Measurements from ENCODE around the gene ADGRF4.

Gene ADGRF4

GRCh38 chr6:47653706-47654105 lies 44.7 kb upstream of the ADGRF4 start:
- no peaks in the 10 kb centered on the region for H3K79me2 ChIP-seq (ENCODE audit: low read length)
- H3K9ac ChIP-seq (ENCODE audit: low read length) = no peak overlapping the region
- no peak overlapping the region for H3K27ac ChIP-seq (ENCODE audit: low read length)
- H2AFZ ChIP-seq (ENCODE audit: low read length) = no peak overlapping the region
- no peaks in the 10 kb centered on the region for H3K9me2 ChIP-seq (replicated peaks; ENCODE audit: insufficient read depth, low read length)
- TF ChIP-seq CTCF (IDR thresholded peaks at IDR 0.05; ENCODE audit: low read length) (no peak), EZH2 (optimal IDR thresholded peaks at IDR 0.05; ENCODE audit: low read depth, low read length) (no peak), EZH2phosphoT487 (IDR thresholded peaks at IDR 0.05; ENCODE audit: low read length) (no peak)
- H3K9me3 ChIP-seq (replicated peaks; ENCODE audit: insufficient read depth, low read length) = no peaks in the 10 kb centered on the region
- no peaks in the 10 kb centered on the region for H3F3A ChIP-seq (ENCODE audit: insufficient read depth, low read length)
- H3K4me3 ChIP-seq (ENCODE audit: low read length) = no peak overlapping the region
- H3K36me3 ChIP-seq (replicated peaks; ENCODE audit: insufficient read depth, low read length) = no peaks in the 10 kb centered on the region
- no peak overlapping the region for H3K4me2 ChIP-seq (ENCODE audit: low read depth, low read length)
- no peaks in the 10 kb centered on the region for H4K20me1 ChIP-seq (ENCODE audit: insufficient read depth, low read length)
- no peaks in the 10 kb centered on the region for H3K4me1 ChIP-seq (ENCODE audit: low read length)
- DNase-seq = no peak
- no peaks in the 10 kb centered on the region for H3K27me3 ChIP-seq (replicated peaks; ENCODE audit: insufficient read depth, low read length)

- H3K79me2 ChIP-seq (ENCODE audit: low read length) = no peaks in the 10 kb centered on the region
- H3K4me2 ChIP-seq (ENCODE audit: low read depth, low read length) = no peak overlapping the region
- H2AFZ ChIP-seq (ENCODE audit: low read length) = no peak overlapping the region
- H3K36me3 ChIP-seq (replicated peaks; ENCODE audit: insufficient read depth, low read length) = no peaks in the 10 kb centered on the region
- no peaks in the 10 kb centered on the region for H4K20me1 ChIP-seq (ENCODE audit: insufficient read depth, low read length)
- H3F3A ChIP-seq (ENCODE audit: insufficient read depth, low read length) = no peaks in the 10 kb centered on the region
- no peak overlapping the region for H3K4me3 ChIP-seq (ENCODE audit: low read length)
- H3K9me2 ChIP-seq (replicated peaks; ENCODE audit: insufficient read depth, low read length) = no peaks in the 10 kb centered on the region
- no peaks in the 10 kb centered on the region for H3K4me1 ChIP-seq (ENCODE audit: low read length)
- TF ChIP-seq EZH2 (optimal IDR thresholded peaks at IDR 0.05; ENCODE audit: low read depth, low read length) (no peak), CTCF (IDR thresholded peaks at IDR 0.05; ENCODE audit: low read length) (no peak), EZH2phosphoT487 (IDR thresholded peaks at IDR 0.05; ENCODE audit: low read length) (no peak)
- no peak for DNase-seq
- no peak overlapping the region for H3K27ac ChIP-seq (ENCODE audit: low read length)
- no peaks in the 10 kb centered on the region for H3K9me3 ChIP-seq (replicated peaks; ENCODE audit: insufficient read depth, low read length)
- no peak overlapping the region for H3K9ac ChIP-seq (ENCODE audit: low read length)
- H3K27me3 ChIP-seq (replicated peaks; ENCODE audit: insufficient read depth, low read length) = no peaks in the 10 kb centered on the region
Observed at GRCh38 chr6:47654255-47654654, 44.1 kb upstream of the ADGRF4 start.

GRCh38 chr6:47655719-47656595 lies 42.4 kb upstream of the ADGRF4 start:
- H3F3A ChIP-seq (ENCODE audit: insufficient read depth, low read length) = no peaks in the 10 kb centered on the region
- no peak overlapping the region for H2AFZ ChIP-seq (ENCODE audit: low read length)
- H3K4me2 ChIP-seq (ENCODE audit: low read depth, low read length) = no peak overlapping the region
- no peak for DNase-seq
- no peak for TF ChIP-seq CTCF (IDR thresholded peaks at IDR 0.05; ENCODE audit: low read length)
- TF ChIP-seq EZH2phosphoT487 (IDR thresholded peaks at IDR 0.05; ENCODE audit: low read length) = no peak
- no peak for TF ChIP-seq EZH2 (optimal IDR thresholded peaks at IDR 0.05; ENCODE audit: low read depth, low read length)
- no peaks in the 10 kb centered on the region for H3K9me3 ChIP-seq (replicated peaks; ENCODE audit: insufficient read depth, low read length)
- no peaks in the 10 kb centered on the region for H3K9me2 ChIP-seq (replicated peaks; ENCODE audit: insufficient read depth, low read length)
- H3K27me3 ChIP-seq (replicated peaks; ENCODE audit: insufficient read depth, low read length) = no peaks in the 10 kb centered on the region
- H3K79me2 ChIP-seq (ENCODE audit: low read length) = no peaks in the 10 kb centered on the region
- H3K36me3 ChIP-seq (replicated peaks; ENCODE audit: insufficient read depth, low read length) = no peaks in the 10 kb centered on the region
- H4K20me1 ChIP-seq (ENCODE audit: insufficient read depth, low read length) = no peaks in the 10 kb centered on the region
- H3K27ac ChIP-seq (ENCODE audit: low read length) = no peak overlapping the region
- H3K4me3 ChIP-seq (ENCODE audit: low read length) = no peak overlapping the region
- no peaks in the 10 kb centered on the region for H3K4me1 ChIP-seq (ENCODE audit: low read length)
- no peak overlapping the region for H3K9ac ChIP-seq (ENCODE audit: low read length)
